Inferior parietal cortex (tissue), 1 donor: ENCODE measurements around the gene PDZD8.
A peak's percentile ranks its signal among the peaks of the same experiment; 100 is the strongest.
"Not testable (repeated sequence)": the region's sequence is repeated elsewhere in the genome, so short reads cannot be mapped to it uniquely, and the experiment has no call there.

Experiments
- DNase-seq: peaks from one replicate; pipeline ENCODE4 v3.0.0-alpha.2; 2016; ENCODE audit errors: extremely low spot score

The PDZD8 gene

DNA sequence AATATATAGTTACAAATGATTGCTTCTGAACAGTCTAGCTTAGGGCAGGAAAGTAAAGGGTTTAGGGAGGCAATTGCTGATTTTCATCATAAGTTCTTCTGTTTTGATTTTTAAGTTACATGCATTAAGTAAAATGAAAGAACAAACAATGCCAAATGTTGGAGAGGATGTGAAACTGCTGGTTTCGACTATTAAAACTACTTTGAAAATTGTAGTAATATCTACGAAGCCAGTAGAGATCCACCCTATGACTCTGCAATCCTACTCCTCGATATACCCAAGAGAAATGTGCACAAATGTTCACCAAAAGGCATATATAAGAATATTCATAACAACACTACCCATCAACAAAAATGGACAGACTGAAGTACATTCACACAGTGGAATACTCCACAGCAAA, 24.3 kb downstream of the PDZD8 start:
- DNase-seq = no peak

DNA sequence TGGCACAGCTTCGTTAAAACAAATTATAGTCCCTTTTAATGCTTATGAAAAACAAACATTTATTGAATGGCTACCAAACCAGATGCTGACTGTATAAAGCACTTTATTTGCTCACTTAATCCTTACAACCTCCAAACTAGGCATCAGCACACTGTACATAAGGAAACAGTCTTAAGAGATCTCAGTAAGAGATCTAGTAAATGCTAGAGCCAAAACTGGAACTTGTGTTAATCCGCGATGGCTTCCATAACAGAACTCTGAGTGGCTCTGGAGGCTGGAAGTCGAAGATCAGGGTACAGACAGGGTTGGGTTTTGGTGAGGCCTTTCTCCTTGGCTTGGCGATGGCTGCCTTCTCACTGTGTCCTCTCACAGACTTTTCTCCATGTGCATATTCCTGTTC, 27.0 kb downstream of the PDZD8 start:
- DNase-seq = no peak

DNA sequence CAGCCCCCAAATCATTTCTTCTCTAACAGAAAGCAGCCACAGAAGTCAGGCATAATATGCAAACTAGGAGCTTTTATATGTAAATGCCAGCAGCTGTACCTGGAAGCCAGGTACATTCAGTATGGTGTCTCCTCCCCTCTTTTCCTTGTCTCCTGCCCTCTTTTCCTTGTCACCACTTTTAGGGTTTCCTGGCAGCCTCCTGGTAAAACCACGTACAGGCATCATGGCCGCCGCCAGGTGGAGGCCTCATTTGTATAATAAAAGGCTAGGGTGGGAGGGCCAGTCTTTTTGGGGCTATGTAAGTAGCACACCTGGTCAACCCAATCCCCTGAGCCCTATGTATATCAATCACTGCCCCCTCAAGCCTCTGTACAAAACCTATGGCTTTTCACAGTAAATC, 28.7 kb downstream of the PDZD8 start:
- no peak for DNase-seq

- DNase-seq = no peak
These were observed 30.1 kb downstream of the PDZD8 start for GRCh38 chr10:117345143-117345542.

DNA sequence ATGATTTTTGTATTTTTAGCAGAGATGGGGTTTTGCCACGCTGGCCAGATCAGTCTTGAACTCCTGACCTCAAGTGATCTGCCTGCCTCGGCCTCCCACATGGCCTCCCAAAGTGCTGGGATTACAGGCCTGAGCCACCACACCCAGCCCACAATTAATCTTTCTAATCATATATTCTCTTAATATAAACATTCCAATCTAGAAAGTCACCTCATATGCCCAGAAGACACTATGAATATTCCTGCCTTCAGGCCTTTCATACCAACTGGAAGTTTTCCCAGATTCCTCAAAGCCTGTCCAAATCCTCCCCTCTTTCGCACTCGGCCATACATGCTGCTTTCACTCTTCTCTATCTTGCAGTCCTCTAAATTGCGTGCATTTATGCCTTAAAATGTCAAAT, 32.6 kb downstream of the PDZD8 start:
- no peak for DNase-seq

- no peak for DNase-seq
These were observed 34.2 kb downstream of the PDZD8 start for GRCh38 chr10:117341061-117341460.

- no peak for DNase-seq
These were observed 35.3 kb downstream of the PDZD8 start for GRCh38 chr10:117339979-117340378.

GRCh38 chr10:117339578-117339977, 35.7 kb downstream of the PDZD8 start:
- DNase-seq = no peak

- no peak for DNase-seq
These were observed 40.3 kb downstream of the PDZD8 start for GRCh38 chr10:117334926-117335325.

DNA sequence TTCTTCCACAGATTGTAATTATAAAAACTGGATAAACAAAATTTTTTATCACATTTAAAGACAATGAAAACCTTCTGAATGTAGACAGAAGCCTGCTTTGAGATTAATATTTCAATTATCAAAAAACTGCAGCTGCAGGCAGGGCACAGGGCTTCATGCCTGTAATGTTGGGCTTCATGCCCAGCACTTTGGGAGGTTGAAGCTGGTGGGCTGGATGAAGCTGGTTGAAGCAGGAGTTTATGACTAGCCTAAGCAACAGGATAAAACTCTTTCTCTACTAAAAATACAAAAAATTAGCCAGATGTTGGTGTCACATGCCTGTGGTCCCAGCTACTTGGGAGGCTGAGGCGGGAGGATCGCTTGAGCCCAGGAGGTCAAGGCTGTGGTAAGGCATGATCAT, 41.2 kb downstream of the PDZD8 start:
- DNase-seq = no peak

- DNase-seq = no peak
These were observed 48.0 kb downstream of the PDZD8 start for GRCh38 chr10:117327262-117327661.

DNA sequence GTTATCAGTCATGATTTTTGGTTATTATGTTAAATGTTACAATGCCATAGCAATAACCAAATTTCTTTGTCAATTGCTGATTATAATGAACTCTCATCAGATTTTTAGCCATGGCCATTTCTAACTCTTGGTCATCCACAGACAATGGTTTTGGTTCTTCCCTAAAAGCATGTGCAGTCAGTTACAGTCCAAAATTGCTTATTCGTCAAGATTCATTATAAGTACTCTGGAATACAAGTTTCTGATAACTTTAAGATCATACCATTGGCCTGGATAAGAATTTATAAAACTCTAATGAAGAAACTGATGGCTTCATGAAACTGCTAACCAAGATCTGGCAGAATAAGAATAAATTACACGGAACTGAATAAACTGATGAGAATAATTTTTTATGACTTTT, 50.9 kb downstream of the PDZD8 start:
- DNase-seq = no peak

DNA sequence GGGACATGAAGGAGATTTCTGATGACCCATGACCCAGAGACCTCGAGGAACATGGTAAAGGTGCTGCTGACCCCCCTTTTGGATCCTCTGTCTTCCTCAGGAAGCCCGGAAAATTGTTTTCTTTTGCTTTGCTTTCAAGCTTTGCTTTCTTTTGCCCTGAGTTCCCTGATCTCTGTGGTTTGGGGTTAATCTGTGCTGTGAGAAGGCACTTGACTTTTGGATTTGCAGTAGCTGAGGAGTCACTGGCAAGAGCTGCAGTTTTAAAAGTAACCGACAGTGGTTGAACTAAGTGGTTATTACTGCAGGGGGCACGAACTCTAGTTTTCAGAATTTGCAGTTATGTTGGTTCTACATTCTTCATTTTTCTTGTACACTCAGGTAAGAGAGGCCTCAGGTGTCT, 53.0 kb downstream of the PDZD8 start:
- no peak for DNase-seq

DNA sequence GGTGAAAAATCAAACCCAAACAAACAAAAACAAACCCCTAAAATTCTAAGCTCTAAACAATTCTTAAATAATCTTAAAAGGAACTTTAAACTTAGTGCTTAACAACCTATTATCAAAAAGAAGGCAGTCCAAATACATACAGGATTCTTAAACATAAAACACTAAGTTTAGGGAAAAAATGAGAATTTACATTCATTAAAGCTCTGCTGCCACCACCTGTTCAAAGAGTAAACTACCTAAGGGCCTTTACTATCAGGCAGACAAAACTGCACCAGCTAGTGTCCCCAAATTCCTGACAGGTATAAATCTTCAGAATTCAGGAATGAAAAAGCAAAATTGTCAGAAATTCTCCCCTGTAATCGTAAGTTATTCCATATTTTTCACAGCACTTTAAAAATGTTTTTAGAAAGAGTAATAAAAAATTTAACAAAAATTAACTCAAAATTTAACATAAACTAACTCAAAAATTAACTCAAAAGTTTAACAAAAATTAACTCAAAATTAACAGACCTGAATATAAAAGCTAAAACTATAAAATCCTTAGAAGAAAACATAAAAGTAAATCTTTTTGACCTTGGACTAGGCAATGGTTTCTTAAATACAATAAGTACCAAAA, 55.1 kb downstream of the PDZD8 start:
- DNase-seq = peak; percentile 65

- no peak for DNase-seq
These were observed 56.3 kb downstream of the PDZD8 start for GRCh38 chr10:117318909-117319308.

DNA sequence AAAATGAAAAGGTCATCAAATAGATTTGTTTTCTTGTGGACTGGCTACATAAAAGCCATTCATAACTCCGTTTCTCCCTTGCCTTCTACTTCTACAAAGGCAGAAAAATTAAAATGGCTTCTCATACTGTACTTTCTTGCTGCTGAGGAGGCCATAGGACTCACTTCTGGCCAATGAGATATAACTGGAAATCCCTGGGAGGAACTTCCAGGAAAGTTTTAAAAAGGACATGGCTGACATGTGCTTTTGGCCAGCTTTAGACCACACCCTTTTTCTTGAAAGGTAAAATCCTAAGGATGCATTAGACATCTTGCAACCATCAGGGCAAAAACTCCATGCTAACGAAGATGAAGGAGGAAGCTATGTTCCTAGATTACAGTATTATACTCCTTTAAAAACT, 58.5 kb downstream of the PDZD8 start:
- no peak for DNase-seq

DNA sequence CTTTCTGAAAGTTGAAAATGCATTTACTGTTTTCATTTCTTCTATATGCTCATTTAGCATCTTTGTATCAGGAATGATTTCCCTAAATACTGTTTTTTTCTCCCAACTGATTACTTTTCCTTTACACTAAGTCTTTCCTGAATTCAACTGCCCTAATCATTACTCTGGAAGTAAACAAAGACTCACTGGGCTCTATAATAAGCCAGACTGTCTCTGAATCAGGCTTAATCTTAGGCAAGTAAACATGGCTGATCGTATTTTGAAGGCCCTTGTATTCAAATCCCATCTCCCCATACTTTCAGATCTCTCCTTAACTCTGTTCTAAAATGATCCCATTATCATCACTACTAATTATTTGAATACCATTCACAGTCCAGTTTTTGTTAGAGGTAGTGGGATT, 61.6 kb downstream of the PDZD8 start:
- no peak for DNase-seq

- DNase-seq = no peak
These were observed 62.8 kb downstream of the PDZD8 start for GRCh38 chr10:117312430-117312829.

DNA sequence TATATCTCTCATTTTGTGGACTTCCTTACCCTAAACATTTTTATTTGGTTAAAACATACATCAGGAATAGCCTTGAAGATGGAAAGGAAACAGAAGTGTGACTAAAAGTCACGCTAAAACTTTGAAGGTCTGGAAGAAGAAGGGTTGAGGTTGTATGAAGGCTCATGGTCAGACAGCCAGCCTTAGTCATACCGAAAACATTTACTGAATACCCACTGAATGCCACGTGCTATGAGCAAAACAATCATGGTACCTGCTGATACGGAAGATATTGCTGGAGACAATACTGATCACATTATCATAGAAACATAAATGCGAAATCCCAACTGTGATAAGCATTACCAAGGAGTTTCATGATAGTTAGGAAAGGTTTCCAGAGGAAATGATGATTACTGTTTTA, 64.0 kb downstream of the PDZD8 start:
- no peak for DNase-seq

- no peak for DNase-seq
These were observed 68.6 kb downstream of the PDZD8 start for GRCh38 chr10:117306674-117307073.

- DNase-seq = not testable (repeated sequence)
These were observed 71.8 kb downstream of the PDZD8 start for GRCh38 chr10:117303451-117303850.

DNA sequence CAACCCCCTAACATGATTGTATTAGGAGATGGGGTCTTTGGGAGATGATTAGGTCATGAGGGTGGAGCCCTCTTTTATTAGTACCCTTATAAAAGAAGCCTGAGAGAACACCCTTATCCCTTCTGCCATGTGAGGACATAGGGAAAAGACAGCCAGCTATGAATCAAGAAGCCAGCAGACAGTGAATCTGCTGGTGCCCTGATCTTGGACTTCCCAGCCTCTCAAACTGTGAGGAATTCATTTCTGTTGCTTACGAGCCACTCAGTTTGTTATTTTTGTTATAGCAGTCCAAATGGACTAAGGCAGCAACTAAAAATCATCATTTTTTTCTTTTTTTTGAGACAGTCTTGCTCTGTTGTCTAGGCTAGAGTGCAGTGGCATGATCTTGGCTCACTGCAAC, 74.6 kb downstream of the PDZD8 start:
- no peak for DNase-seq

GRCh38 chr10:117299435-117299834, 75.8 kb downstream of the PDZD8 start:
- DNase-seq = no peak

- no peak for DNase-seq
These were observed 77.0 kb downstream of the PDZD8 start for GRCh38 chr10:117298219-117298618.
